Heart left ventricle (tissue), 13 donors: ENCODE results near the gene GRIK1.

Experiments
- CTCF ChIP-seq, 12 donors: fragments of 200-600 bp; sonication (generic) in 4 of 12; IDR thresholded peaks; one replicate each; pipeline versions ENCODE4 v1.5.0 to v1.8.0; 2018 to 2022; ENCODE audit warnings: antibody characterized with exemption in 12 of 12, mild to moderate bottlenecking in 5 of 12
- POLR2A ChIP-seq, 2 donors: fragments of 450-650 bp; IDR thresholded peaks; one replicate each; pipeline ENCODE4 v1.6.1; 2017; ENCODE audit warnings: antibody characterized with exemption in 2 of 2, mild to moderate bottlenecking in 2 of 2, moderate library complexity in 2 of 2
- donor health status: ischemic (EF 13 %, LVEDD 7.1; RV severe dilation, severe dysfunction).
- donor health status: DM: no; HTN: yes; CAD: no.
- donor health status: DM: no; HTN: no; CAD: no.
- donor health status: ischemic (EF 25% LVEDD 6.9; RV normal size, moderate dysfunction).
- donor health status: ischemic (EF 25% LVEDD 5.7; RV mildly dilated, moderate dysfunction).
- donor health status: ischemic (EF 35%, LVEDD 5.7; RV mildly dilated, moderate dysfunction).
- donor health status: nonischemic (EF 11% LVEDD 7.7; RV severe dilation, severe dysfunction).
- donor health status: DM: yes; HTN: yes; CAD: no.
- donor health status: PGD.
- donor health status: ischemic (EF 29% LVEDD 5.4; RV normal size, mild dysfunction).
- donor health status: nonischemic (EF 23%, LVEDD 6.1; RV moderate dilation, normal function).

- TF ChIP-seq CTCF (IDR thresholded peaks at IDR 0.05) (no peak), POLR2A (IDR thresholded peaks at IDR 0.05) (no peak)
These were observed 201.1 kb downstream of the GRIK1 start for GRCh38 chr21:29738730-29739129.
